H9 (cell line): ENCODE measurements around the gene MRPL37. TPM values are rescaled to one million over a fixed set of nuclear protein-coding genes. Genes with fewer than 3 reads are reported as not detected.

Source experiments
- DNase-seq: peaks from one replicate; pipeline ENCODE4 v3.0.0-alpha.2; 2017
- H2AFZ ChIP-seq: one replicate; pipeline ENCODE4 v1.6.1; 2013; ENCODE audit warnings: mild to moderate bottlenecking, low read length, control low read depth, moderate library complexity
- H2AK5ac ChIP-seq: 2 replicates; pipeline ENCODE4 v1.6.1; 2013; ENCODE audit warnings: low read length, control low read depth, mixed read lengths; ENCODE audit not compliant: insufficient read length
- H2BK120ac ChIP-seq: one replicate; pipeline ENCODE4 v1.6.1; 2013; ENCODE audit warnings: low read depth, mild to moderate bottlenecking, low read length, control low read depth, inconsistent platforms; ENCODE audit not compliant: poor library complexity, severe bottlenecking
- H2BK12ac ChIP-seq: 2 replicates; pipeline ENCODE4 v1.6.1; 2013; ENCODE audit warnings: low read length, control low read depth, mixed read lengths, low read depth; ENCODE audit not compliant: insufficient read length
- H2BK15ac ChIP-seq: 2 replicates; pipeline ENCODE4 v1.6.1; 2013; ENCODE audit warnings: low read depth, low read length, control low read depth
- H2BK20ac ChIP-seq: one replicate; pipeline ENCODE4 v1.6.1; 2013; ENCODE audit warnings: low read depth, mild to moderate bottlenecking, low read length, control low read depth, inconsistent platforms; ENCODE audit not compliant: poor library complexity, severe bottlenecking
- H2BK5ac ChIP-seq: 2 replicates; pipeline ENCODE4 v1.6.1; 2013; ENCODE audit warnings: low read length, control low read depth, mixed read lengths; ENCODE audit not compliant: insufficient read length
- H3K14ac ChIP-seq: 2 replicates; pipeline ENCODE4 v1.6.1; 2013; ENCODE audit warnings: low read length, control low read depth; ENCODE audit not compliant: insufficient read depth
- H3K18ac ChIP-seq: 2 replicates; pipeline ENCODE4 v1.6.1; 2013; ENCODE audit warnings: low read depth, mild to moderate bottlenecking, mixed read lengths, low read length, control low read depth; ENCODE audit not compliant: insufficient read length
- H3K23ac ChIP-seq: 2 replicates; pipeline ENCODE4 v1.6.1; 2013; ENCODE audit warnings: low read length, control low read depth, mixed read lengths, low read depth; ENCODE audit not compliant: insufficient read length
- H3K23me2 ChIP-seq: 2 replicates; pipeline ENCODE4 v1.6.1; 2013; ENCODE audit warnings: low read depth, mild to moderate bottlenecking, mixed read lengths, low read length, control low read depth; ENCODE audit not compliant: insufficient read length, poor library complexity, severe bottlenecking
- H3K27ac ChIP-seq: 2 replicates; pipeline ENCODE4 v1.5.1; 2013; ENCODE audit warnings: low read length, control low read depth, mixed read lengths, low read depth; ENCODE audit not compliant: insufficient read length
- H3K27me3 ChIP-seq: 2 replicates; pipeline ENCODE4 v1.6.1; 2013; ENCODE audit warnings: low read length, control low read depth, inconsistent platforms; ENCODE audit not compliant: insufficient read depth
- H3K4ac ChIP-seq: 2 replicates; pipeline ENCODE4 v1.6.1; 2013; ENCODE audit warnings: low read depth, mild to moderate bottlenecking, control low read depth, inconsistent platforms, low read length, moderate library complexity
- H3K4me1 ChIP-seq: 2 replicates; pipeline ENCODE4 v1.6.1; 2013; ENCODE audit warnings: low read length, control low read depth, inconsistent platforms; ENCODE audit not compliant: insufficient read depth
- H3K4me2 ChIP-seq: 2 replicates; pipeline ENCODE4 v1.6.1; 2013; ENCODE audit warnings: low read length, control low read depth, mixed read lengths; ENCODE audit not compliant: insufficient read length, insufficient read depth
- H3K56ac ChIP-seq: 2 replicates; pipeline ENCODE4 v1.6.1; 2013; ENCODE audit warnings: low read depth, mild to moderate bottlenecking, mixed read lengths, low read length, control low read depth; ENCODE audit not compliant: insufficient read length
- H3K79me1 ChIP-seq: 2 replicates; pipeline ENCODE4 v1.6.1; 2013; ENCODE audit warnings: low read depth, mild to moderate bottlenecking, moderate library complexity, low read length, control low read depth, inconsistent platforms; ENCODE audit not compliant: insufficient read depth, poor library complexity, severe bottlenecking
- H3K79me2 ChIP-seq: 2 replicates; pipeline ENCODE4 v1.6.1; 2013; ENCODE audit warnings: low read length, control low read depth, inconsistent platforms; ENCODE audit not compliant: insufficient read depth
- H3K9ac ChIP-seq: 2 replicates; pipeline ENCODE4 v1.6.1; 2013; ENCODE audit warnings: low read length, control low read depth, mixed read lengths; ENCODE audit not compliant: insufficient read length; ENCODE audit errors: extremely low read depth
- H3K9me3 ChIP-seq: one replicate; pipeline ENCODE4 v1.6.1; 2013; ENCODE audit warnings: low read depth, low read length, inconsistent platforms; ENCODE audit not compliant: control insufficient read depth
- H3T11ph ChIP-seq: one replicate; pipeline ENCODE4 v1.6.1; 2013; ENCODE audit warnings: mild to moderate bottlenecking, low read length, control low read depth, inconsistent platforms
- H4K20me1 ChIP-seq: one replicate; pipeline ENCODE4 v1.6.1; 2013; ENCODE audit not compliant: control insufficient read depth, insufficient read length, insufficient read depth
- H4K5ac ChIP-seq: 2 replicates; pipeline ENCODE4 v1.6.1; 2013; ENCODE audit warnings: low read depth, mild to moderate bottlenecking, mixed read lengths, low read length, control low read depth; ENCODE audit not compliant: insufficient read length
- H4K8ac ChIP-seq: replicated peaks from 2 replicates; pipeline ENCODE4 v1.6.1; 2013; ENCODE audit warnings: low read length, control low read depth, mixed read lengths, low read depth; ENCODE audit not compliant: insufficient read length
- H4K91ac ChIP-seq: 2 replicates; pipeline ENCODE4 v1.6.1; 2013; ENCODE audit warnings: low read depth, mild to moderate bottlenecking, moderate library complexity, mixed read lengths, low read length, control low read depth; ENCODE audit not compliant: insufficient read length
- H3K27ac Mint-ChIP-seq, 3 experiments: 2 replicates in 2 of 3; 3 replicates in 1 of 3; pipeline ENCODE4 v1.8.0; 2020 to 2021; ENCODE audit warnings: mixed read lengths in 3 of 3, mild to moderate bottlenecking in 1 of 3, moderate library complexity in 1 of 3
- H3K27me3 Mint-ChIP-seq: 2 replicates; pipeline ENCODE4 v1.8.0; 2021; ENCODE audit warnings: low read depth, mild to moderate bottlenecking, moderate library complexity, mixed read lengths
- H3K36me3 Mint-ChIP-seq, 3 experiments: 2 replicates in 2 of 3; 3 replicates in 1 of 3; pipeline ENCODE4 v1.8.0; 2020 to 2021; ENCODE audit warnings: low read depth in 3 of 3, mixed read lengths in 3 of 3; ENCODE audit not compliant: insufficient read depth in 1 of 3
- H3K4me1 Mint-ChIP-seq, 2 experiments: 2 replicates each; pipeline ENCODE4 v1.8.0; 2020; ENCODE audit warnings: mixed read lengths in 2 of 2
- H3K4me3 Mint-ChIP-seq, 2 experiments: 2 replicates in 1 of 2; 3 replicates in 1 of 2; pipeline ENCODE4 v1.8.0; 2020 to 2021; ENCODE audit warnings: mild to moderate bottlenecking in 2 of 2, mixed read lengths in 2 of 2, moderate library complexity in 1 of 2
- H3K9me3 Mint-ChIP-seq, 2 experiments: 2 replicates in 1 of 2; 3 replicates in 1 of 2; pipeline ENCODE4 v1.8.0; 2020; ENCODE audit warnings: mild to moderate bottlenecking in 2 of 2, mixed read lengths in 2 of 2, moderate library complexity in 1 of 2
- CTCF ChIP-seq: fragments of 200-600 bp; sonication (generic); conservative IDR thresholded peaks from 3 replicates; pipeline ENCODE4 v1.8.0; 2021; ENCODE audit warnings: antibody characterized with exemption, mild to moderate bottlenecking
- WGBS: extraction: QIAGEN DNeasy Blood & Tissue Kit; methylation state at CpG from one replicate; pipeline ENCODE4 v1.1.7; 2013; ENCODE audit warnings: missing lambda C conversion rate, low lambda C conversion rate, mixed read lengths; ENCODE audit not compliant: insufficient read length; ENCODE audit errors: extremely low coverage; 5-methylcytosine and 5-hydroxymethylcytosine counted together
- total RNA-seq: library from RNA; stranded (reverse); gene quantifications from 2 replicates; pipeline ENCODE4 v1.2.1, GENCODE V29; 2021

The MRPL37 gene
- total RNA-seq, 1 experiment from 2014 or later: 123 TPM

GRCh38 chr1:54199151-54199764 is 709 bp upstream of the MRPL37 start:
- no peak overlapping the region for H4K5ac ChIP-seq
- H3K56ac ChIP-seq: no peak overlapping the region
- H3K9ac ChIP-seq: peak overlapping the region; percentile 77
- no peak for DNase-seq
- H4K20me1 ChIP-seq: no peaks in the 10 kb centered on the region
- no peak overlapping the region for H2BK120ac ChIP-seq
- no peak overlapping the region for H3K23ac ChIP-seq
- peaks cover 5% of the 10 kb centered on the region for H3K79me1 ChIP-seq
- peaks cover 12% of the 10 kb centered on the region for H3K23me2 ChIP-seq
- H3K4ac ChIP-seq: no peak overlapping the region
- no peak overlapping the region for H2AFZ ChIP-seq
- H3T11ph ChIP-seq: no peak overlapping the region
- no peak overlapping the region for H4K91ac ChIP-seq
- no peak overlapping the region for H2BK20ac ChIP-seq
- no peak overlapping the region for H4K8ac ChIP-seq
- H2BK15ac ChIP-seq: no peak overlapping the region
- no peak overlapping the region for H2BK12ac ChIP-seq
- no peaks in the 10 kb centered on the region for H3K27me3 ChIP-seq
- H3K4me1 ChIP-seq: peaks cover 3% of the 10 kb centered on the region; the same call in 1 of the 2 replicates
- no peak overlapping the region for H3K14ac ChIP-seq
- H3K27ac ChIP-seq: no peak overlapping the region
- H3K9me3 Mint-ChIP-seq: no peaks in the 10 kb centered on the region; a peak in 1 of 5 replicates
- peaks cover 7 to 29% (median 17%) of the 10 kb centered on the region in 3 experiments; a peak in 6 of 7 replicates for H3K36me3 Mint-ChIP-seq
- H2BK5ac ChIP-seq: no peak overlapping the region
- no peak for TF ChIP-seq CTCF
- H3K9me3 ChIP-seq: no peaks in the 10 kb centered on the region
- H3K27me3 Mint-ChIP-seq: peaks cover 3% of the 10 kb centered on the region; the same call in 1 of the 2 replicates
- H3K18ac ChIP-seq: no peak overlapping the region
- H3K4me3 Mint-ChIP-seq: peak overlapping the region; percentile 97 to 98
- H2AK5ac ChIP-seq: no peak overlapping the region
- H3K27ac Mint-ChIP-seq: peak overlapping the region in 1 of 3 experiments; percentile 69; a peak in 2 of 7 replicates
- no CpG with 5 or more reads among the region's 17 CpGs for WGBS
- peak overlapping the region; percentile 92 for H3K4me2 ChIP-seq
- peaks cover 15 to 20% of the 10 kb centered on the region in 2 experiments for H3K4me1 Mint-ChIP-seq
- peaks cover 13% of the 10 kb centered on the region; the same call in 1 of the 2 replicates for H3K79me2 ChIP-seq
